NCI-H2107 (cell line): ENCODE results near the gene ARHGEF38.

ENCODE experiments used
- DNase-seq: peaks from one replicate; lab custom pipeline; 2025; lab: John Stamatoyannopoulos, UW

ARHGEF38 gene

GRCh38 chr4:105551965-105552746 is at the start of gene ARHGEF38:
TSS of gene ARHGEF38 (plus strand) at chr4:105552620. CDS start at chr4:105552766, 146 bp downstream.
- peak; percentile 37 for DNase-seq

- no peak for DNase-seq
Measured at GRCh38 chr4:105503484-105503883, 48.9 kb upstream of the ARHGEF38 start.

- DNase-seq = no peak
Measured at GRCh38 chr4:105504744-105505143, 47.7 kb upstream of the ARHGEF38 start.

- no peak for DNase-seq
Measured at GRCh38 chr4:105509291-105509690, 43.1 kb upstream of the ARHGEF38 start.

GRCh38 chr4:105509714-105510113 is 42.7 kb upstream of the ARHGEF38 start:
- DNase-seq = no peak

- DNase-seq = no peak
Measured at GRCh38 chr4:105510245-105510644, 42.2 kb upstream of the ARHGEF38 start.

- no peak for DNase-seq
Measured at GRCh38 chr4:105520819-105521790, 31.3 kb upstream of the ARHGEF38 start.

GRCh38 chr4:105526656-105527055 is 25.8 kb upstream of the ARHGEF38 start:
- DNase-seq = no peak

GRCh38 chr4:105527081-105527480 is 25.3 kb upstream of the ARHGEF38 start:
- no peak for DNase-seq

- DNase-seq = no peak
Measured at GRCh38 chr4:105536601-105537000, 15.8 kb upstream of the ARHGEF38 start.

GRCh38 chr4:105541420-105541819 is 11.0 kb upstream of the ARHGEF38 start:
- DNase-seq = no peak

GRCh38 chr4:105542039-105542438 is 10.4 kb upstream of the ARHGEF38 start:
- DNase-seq = no peak

- DNase-seq = no peak
Measured at GRCh38 chr4:105543346-105543745, 9.1 kb upstream of the ARHGEF38 start.

GRCh38 chr4:105543881-105544280 is 8.5 kb upstream of the ARHGEF38 start:
- DNase-seq = no peak

- no peak for DNase-seq
Measured at GRCh38 chr4:105544520-105545286, 7.7 kb upstream of the ARHGEF38 start.

- DNase-seq = no peak
Measured at GRCh38 chr4:105546086-105546485, 6.3 kb upstream of the ARHGEF38 start.

- DNase-seq = no peak
Measured at GRCh38 chr4:105547769-105548168, 4.7 kb upstream of the ARHGEF38 start.

- no peak for DNase-seq
Measured at GRCh38 chr4:105548483-105548882, 3.9 kb upstream of the ARHGEF38 start.

- DNase-seq = no peak
Measured at GRCh38 chr4:105550641-105551040, 1.8 kb upstream of the ARHGEF38 start.

GRCh38 chr4:105555409-105555808 is 3.0 kb downstream of the ARHGEF38 start:
- DNase-seq = no peak

- DNase-seq = no peak
Measured at GRCh38 chr4:105556206-105556605, 3.8 kb downstream of the ARHGEF38 start.

- DNase-seq = no peak
Measured at GRCh38 chr4:105558277-105558676, 5.9 kb downstream of the ARHGEF38 start.
